DND-41 (cell line): ENCODE data around the gene TMC3.

Source experiments
- ATAC-seq: fragments of 200-7000 bp; cut with Tn5 transposase; 3 replicates; pipeline ENCODE4 v1.9.1; 2021; ENCODE audit warnings: low read depth; ENCODE audit not compliant: insufficient read depth
- DNase-seq: peaks from one replicate; pipeline ENCODE4 v3.0.0-alpha.2; 2020
- H2AFZ ChIP-seq: 2 replicates; pipeline ENCODE4 v1.6.0; 2012; ENCODE audit warnings: low read depth, low read length
- H3K27ac ChIP-seq: 2 replicates; pipeline ENCODE4 v1.5.1; 2012; ENCODE audit warnings: low read length, inconsistent platforms
- H3K27me3 ChIP-seq: fragments of 200-600 bp; sonication (generic); 2 replicates; pipeline ENCODE4 v1.6.0; 2012; ENCODE audit warnings: low read length, mild to moderate bottlenecking, inconsistent platforms; ENCODE audit not compliant: insufficient read depth, poor library complexity
- H3K36me3 ChIP-seq: 2 replicates; pipeline ENCODE4 v1.5.1; 2012; ENCODE audit warnings: low read length, inconsistent platforms; ENCODE audit not compliant: insufficient read depth
- H3K4me1 ChIP-seq: 2 replicates; pipeline ENCODE4 v1.5.1; 2012; ENCODE audit warnings: mild to moderate bottlenecking, low read length; ENCODE audit not compliant: insufficient read depth
- H3K4me2 ChIP-seq: 2 replicates; pipeline ENCODE4 v1.6.0; 2012; ENCODE audit warnings: mild to moderate bottlenecking, moderate library complexity, low read length, inconsistent platforms; ENCODE audit not compliant: insufficient read depth
- H3K4me3 ChIP-seq, 2 experiments: fragments of 200-600 bp in 1 of 2; shearing (Covaris generic) in 1 of 2; 2 replicates each; pipeline ENCODE4 v1.5.1; 2012 to 2016; ENCODE audit warnings: inconsistent platforms in 2 of 2, low read length in 2 of 2, mild to moderate bottlenecking in 2 of 2, low read depth in 1 of 2, moderate library complexity in 1 of 2
- H3K79me2 ChIP-seq: 2 replicates; pipeline ENCODE4 v1.6.0; 2012; ENCODE audit warnings: low read length, inconsistent platforms; ENCODE audit not compliant: insufficient read depth
- H3K9ac ChIP-seq: 2 replicates; pipeline ENCODE4 v1.6.0; 2012; ENCODE audit warnings: low read depth, mild to moderate bottlenecking, inconsistent platforms, low read length, moderate library complexity
- H3K9me3 ChIP-seq: 2 replicates; pipeline ENCODE4 v1.5.1; 2012; ENCODE audit warnings: low read length, moderate library complexity, mild to moderate bottlenecking, inconsistent platforms; ENCODE audit not compliant: insufficient read depth, severe bottlenecking
- H4K20me1 ChIP-seq: 2 replicates; pipeline ENCODE4 v1.6.0; 2012; ENCODE audit warnings: low read length; ENCODE audit not compliant: insufficient read depth
- EZH2 ChIP-seq: IDR thresholded peaks from 3 replicates; pipeline ENCODE4 v1.6.1; 2012; ENCODE audit warnings: borderline replicate concordance, low read depth, mild to moderate bottlenecking, moderate library complexity, low read length, inconsistent platforms; ENCODE audit not compliant: severe bottlenecking
- TF ChIP-seq, protein P1 (sequence below): IDR thresholded peaks from 2 replicates; pipeline ENCODE4 v1.5.1; 2012; ENCODE audit warnings: borderline replicate concordance, low read length, moderate library complexity, mild to moderate bottlenecking; ENCODE audit not compliant: poor library complexity, severe bottlenecking; ENCODE audit errors: extremely low read depth

Gene TMC3

DNA sequence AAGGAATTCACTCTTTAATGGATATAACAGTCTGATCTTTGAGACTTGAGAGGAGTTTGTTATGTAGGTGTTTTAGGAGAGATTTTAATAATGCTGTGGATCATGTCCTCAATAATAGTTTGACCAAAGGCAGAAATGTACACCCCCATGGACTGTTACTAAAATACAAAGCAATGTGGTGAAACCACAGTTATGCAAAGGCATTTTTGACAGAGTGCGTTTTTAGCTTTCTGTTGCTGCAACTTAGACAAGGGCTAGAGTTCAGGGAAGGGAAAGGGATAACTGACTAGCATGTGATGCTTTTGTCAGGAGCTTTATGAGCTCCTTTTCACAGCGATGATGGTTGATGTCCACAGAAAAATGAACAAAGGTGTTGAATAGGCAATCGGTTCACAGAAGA lies 46.5 kb downstream of the TMC3 start:
- TF ChIP-seq, protein P1, sequence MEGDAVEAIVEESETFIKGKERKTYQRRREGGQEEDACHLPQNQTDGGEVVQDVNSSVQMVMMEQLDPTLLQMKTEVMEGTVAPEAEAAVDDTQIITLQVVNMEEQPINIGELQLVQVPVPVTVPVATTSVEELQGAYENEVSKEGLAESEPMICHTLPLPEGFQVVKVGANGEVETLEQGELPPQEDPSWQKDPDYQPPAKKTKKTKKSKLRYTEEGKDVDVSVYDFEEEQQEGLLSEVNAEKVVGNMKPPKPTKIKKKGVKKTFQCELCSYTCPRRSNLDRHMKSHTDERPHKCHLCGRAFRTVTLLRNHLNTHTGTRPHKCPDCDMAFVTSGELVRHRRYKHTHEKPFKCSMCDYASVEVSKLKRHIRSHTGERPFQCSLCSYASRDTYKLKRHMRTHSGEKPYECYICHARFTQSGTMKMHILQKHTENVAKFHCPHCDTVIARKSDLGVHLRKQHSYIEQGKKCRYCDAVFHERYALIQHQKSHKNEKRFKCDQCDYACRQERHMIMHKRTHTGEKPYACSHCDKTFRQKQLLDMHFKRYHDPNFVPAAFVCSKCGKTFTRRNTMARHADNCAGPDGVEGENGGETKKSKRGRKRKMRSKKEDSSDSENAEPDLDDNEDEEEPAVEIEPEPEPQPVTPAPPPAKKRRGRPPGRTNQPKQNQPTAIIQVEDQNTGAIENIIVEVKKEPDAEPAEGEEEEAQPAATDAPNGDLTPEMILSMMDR = no peak
- TF ChIP-seq EZH2 = no peak
- Histone ChIP-seq H3K27me3 (no peaks in the 10 kb centered on the region), H3K9me3 (no peaks in the 10 kb centered on the region), H3K4me1 (peaks cover 24% of the 10 kb centered on the region), H3K79me2 (no peaks in the 10 kb centered on the region), H2AFZ (no peak overlapping the region), H3K4me2 (no peak overlapping the region), H3K4me3 (no peak overlapping the region), H3K36me3 (no peaks in the 10 kb centered on the region), H4K20me1 (no peaks in the 10 kb centered on the region), H3K9ac (no peak overlapping the region), H3K27ac (no peak overlapping the region)
- ATAC-seq (no peak), DNase-seq (no peak)

DNA sequence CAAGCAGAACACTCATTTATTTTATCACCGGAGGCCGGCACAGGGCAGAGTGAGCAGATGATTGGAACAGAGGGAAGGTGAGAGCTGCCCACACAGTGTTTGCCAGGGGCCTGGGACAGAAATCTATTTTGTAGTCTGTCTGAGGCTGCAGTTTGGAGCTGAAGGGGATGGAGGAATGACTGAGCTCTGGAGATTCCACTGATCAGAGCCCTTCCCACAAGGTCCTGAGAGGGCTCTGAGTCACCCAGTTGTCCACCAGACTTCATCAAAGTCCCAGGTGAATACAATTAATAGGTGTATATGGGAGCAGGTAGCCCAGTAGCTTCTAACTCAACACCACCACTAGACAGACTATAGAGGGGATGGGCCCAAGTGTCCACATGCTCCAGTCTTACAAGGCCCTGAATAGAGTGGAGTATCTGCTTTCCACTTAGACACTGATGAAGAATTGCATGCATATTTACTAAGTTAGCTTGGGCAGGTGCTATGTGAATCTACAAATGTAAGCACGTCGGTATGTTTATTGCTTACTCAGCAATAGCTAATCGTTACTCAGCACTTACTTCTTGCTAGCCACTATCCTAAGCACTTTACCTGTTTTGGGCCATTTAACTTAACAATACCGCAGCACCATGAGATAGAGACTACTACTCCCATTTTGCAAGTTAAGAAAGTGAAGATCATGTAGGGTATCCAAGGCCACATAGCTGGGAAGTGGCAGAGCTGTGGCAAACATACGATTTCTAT lies 47.4 kb downstream of the TMC3 start:
- no peak overlapping the region for H2AFZ ChIP-seq
- peaks cover 30% of the 10 kb centered on the region for H3K4me1 ChIP-seq
- H3K79me2 ChIP-seq = no peaks in the 10 kb centered on the region
- DNase-seq (no peak), ATAC-seq (no peak)
- H3K4me3 ChIP-seq = no peak overlapping the region
- no peak overlapping the region for H3K27ac ChIP-seq
- no peak overlapping the region for H3K4me2 ChIP-seq
- no peaks in the 10 kb centered on the region for H3K9me3 ChIP-seq
- H3K9ac ChIP-seq = no peak overlapping the region
- no peaks in the 10 kb centered on the region for H3K27me3 ChIP-seq
- TF ChIP-seq, protein P1 = no peak
- no peak for TF ChIP-seq EZH2
- H4K20me1 ChIP-seq = no peaks in the 10 kb centered on the region
- H3K36me3 ChIP-seq = no peaks in the 10 kb centered on the region

DNA sequence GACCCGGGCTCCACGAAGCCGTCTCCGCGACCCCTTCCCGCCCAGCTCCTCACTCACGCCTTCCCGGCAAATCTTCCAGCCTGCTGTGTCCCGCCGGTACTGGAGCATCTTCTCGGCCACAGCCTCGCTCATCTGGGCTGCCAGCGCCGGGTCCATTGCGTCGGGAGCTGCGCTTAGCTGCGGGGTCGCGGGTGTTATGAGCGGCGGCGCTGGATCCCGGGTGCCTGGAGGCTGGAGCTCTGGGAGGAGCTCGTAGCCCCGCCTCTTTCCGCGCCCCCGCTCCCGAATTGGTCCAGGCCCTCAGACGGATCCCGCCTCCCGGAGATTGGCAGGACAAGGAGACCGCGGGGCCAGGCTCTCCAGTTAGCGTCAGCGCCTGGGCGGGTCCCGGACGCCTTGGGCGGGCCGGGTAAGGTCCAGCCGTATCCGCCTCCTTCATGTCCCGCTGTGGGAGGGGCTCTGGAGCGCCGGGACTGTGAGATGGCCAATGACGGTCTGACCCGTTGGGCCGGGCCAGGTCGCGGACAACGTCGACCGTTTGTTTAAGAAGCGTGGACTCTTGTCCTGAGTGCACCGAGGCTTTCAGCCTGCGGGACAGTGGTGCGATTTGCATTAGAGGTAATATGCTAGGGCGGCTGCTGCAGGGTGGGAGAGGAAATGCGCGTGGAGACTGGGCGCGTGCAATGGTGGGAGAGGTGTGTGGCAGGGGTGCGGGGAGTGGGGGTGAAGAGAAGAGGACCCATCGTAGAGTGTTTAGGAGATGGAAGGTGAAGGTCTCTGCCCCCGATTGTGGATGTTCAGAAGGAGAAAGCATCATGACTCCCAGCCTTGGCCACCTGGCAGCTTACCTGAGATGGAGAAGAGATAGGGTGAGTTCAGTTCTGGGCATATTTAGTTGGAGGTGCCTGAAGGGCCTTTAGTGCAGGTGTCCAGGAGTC lies 49.8 kb downstream of the TMC3 start, which contains the start of gene STARD5:
Gene STARD5, minus strand, starts transcription at position 198 of the 938 bp plus-strand sequence. Its CDS starts 42 bp downstream, at position 156.
- TF ChIP-seq, protein P1 = peak; percentile 3
- TF ChIP-seq EZH2 = no peak
- no peaks in the 10 kb centered on the region for H3K9me3 ChIP-seq
- no peaks in the 10 kb centered on the region for H3K27me3 ChIP-seq
- peaks cover 11% of the 10 kb centered on the region; the same call in 1 of the 2 replicates for H3K36me3 ChIP-seq
- no peaks in the 10 kb centered on the region for H3K79me2 ChIP-seq
- peak; percentile 96 for DNase-seq
- H3K4me1 ChIP-seq = peaks cover 30% of the 10 kb centered on the region
- H4K20me1 ChIP-seq = no peaks in the 10 kb centered on the region
- peak; percentile 100 for ATAC-seq
- H3K4me2 ChIP-seq = peak within 1 kb of the TSS; percentile 83
- H2AFZ ChIP-seq = peak within 1 kb of the TSS; percentile 95
- peak within 1 kb of the TSS; percentile 72 for H3K9ac ChIP-seq
- peak within 1 kb of the TSS; percentile 65 for H3K27ac ChIP-seq
- peak within 1 kb of the TSS; percentile 37 to 81 for H3K4me3 ChIP-seq
